Stimulated activated CD4-positive, alpha-beta T cell treated with anti-CD3 and anti-CD28 coated beads, TNF-alpha, amount 100 ng/mL, for 4 hours (primary cell): ENCODE results near the gene PRDM16.

Source experiments
- DNase-seq, 3 experiments: peaks; one replicate each; pipeline ENCODE4 v3.0.0-alpha.2; 2020; ENCODE audit warnings: low read depth in 3 of 3

PRDM16 gene

DNA sequence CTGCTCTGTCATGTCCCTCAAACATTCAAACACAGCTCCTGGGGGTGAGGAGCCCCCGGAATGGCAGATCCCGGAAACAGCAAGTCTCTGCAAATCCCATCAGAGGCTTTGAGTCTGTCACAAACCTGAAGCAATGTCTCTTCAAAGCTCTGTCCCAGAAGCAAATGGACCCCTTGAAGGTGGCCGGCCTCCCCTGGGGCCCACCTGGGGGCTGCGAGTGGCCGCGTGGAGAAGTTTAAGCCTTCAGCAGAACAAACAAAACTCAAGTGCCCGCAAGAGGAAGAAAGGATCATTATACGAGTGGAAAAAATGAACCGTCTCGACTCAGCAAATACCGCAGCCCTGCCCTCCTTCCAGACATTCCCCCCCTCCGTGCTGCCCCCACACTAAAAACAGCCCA lies 53.3 kb downstream of the PRDM16 start:
- no peak for DNase-seq

DNA sequence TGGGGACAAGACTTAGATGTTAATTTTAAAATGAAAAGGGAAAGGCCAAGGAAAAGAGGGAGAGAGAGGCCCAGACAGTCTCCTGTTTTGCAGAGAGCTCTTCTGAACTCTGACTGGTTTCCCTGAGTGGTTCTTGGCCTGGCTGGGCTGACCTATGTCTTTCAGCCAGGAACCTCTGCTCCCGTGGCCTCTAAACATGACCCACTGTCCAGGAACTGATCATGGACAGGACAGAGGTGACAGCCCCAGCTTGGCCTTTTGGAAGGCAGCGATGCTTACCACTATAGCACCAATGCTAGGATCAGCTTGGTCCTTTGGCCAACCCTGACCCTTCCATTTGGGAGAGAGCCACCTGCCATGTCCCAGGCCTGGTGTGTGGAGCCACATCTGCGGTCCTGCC lies 55.2 kb downstream of the PRDM16 start:
- DNase-seq = no peak

DNA sequence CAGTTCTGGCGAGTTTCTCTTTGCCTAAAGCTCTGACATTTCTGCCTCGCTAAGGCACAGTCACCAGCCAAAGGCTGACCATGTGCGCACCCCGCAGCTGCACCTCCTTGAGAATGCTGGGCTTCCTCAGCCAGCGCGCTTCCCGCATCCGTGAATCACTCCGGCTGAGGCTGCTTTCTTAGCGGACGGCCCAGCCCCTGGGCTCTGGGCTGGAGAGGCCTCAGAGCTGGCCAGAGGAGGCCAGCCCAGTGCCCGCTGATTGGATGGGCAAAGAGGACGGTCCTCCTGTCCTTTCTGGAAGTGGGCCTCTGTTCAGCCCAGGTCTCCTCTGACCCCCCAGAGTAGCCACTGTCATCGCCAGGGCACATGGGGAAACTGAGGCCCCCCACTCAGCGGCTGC lies 56.1 kb downstream of the PRDM16 start:
- DNase-seq = no peak

DNA sequence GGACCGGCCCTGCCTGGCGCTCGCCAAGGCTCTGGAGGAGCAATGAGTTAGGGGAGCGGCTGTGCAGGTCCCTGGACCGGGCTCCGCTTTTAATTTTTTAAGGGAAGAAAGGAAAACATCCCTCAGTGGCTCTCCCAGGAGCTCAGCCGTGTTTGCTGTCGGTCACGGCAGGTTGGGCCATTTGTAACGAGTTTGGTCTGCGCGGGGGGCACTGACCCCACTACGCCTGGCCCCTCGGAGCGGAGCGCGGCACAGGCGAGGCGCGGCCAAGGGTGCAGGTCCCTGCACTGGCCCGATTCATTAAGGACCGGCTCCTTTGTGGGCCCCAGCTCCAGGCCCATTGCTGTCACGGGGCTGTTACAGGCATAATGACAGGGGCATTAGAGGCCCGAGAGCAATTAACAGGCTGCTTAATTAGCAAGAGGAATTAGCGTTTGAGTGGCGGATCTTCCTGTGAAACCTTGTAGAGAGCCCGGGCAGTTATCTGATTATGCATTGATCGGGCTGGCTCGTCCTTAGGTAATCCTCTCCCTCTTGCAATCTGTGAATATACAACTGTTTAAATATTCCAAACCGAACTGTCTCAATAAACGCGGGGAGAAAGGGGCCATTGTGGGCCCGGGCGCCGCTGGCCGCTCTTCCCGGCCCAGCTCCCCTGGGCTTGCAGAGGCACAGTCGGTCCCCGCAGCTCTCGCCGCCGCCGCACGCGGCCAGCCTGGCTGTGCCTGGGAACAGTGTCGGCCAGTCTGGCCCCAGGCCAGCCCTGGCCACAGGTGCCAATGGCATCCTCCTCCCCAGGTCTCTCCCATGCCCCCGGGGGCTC lies 56.8 kb downstream of the PRDM16 start:
- DNase-seq = no peak

DNA sequence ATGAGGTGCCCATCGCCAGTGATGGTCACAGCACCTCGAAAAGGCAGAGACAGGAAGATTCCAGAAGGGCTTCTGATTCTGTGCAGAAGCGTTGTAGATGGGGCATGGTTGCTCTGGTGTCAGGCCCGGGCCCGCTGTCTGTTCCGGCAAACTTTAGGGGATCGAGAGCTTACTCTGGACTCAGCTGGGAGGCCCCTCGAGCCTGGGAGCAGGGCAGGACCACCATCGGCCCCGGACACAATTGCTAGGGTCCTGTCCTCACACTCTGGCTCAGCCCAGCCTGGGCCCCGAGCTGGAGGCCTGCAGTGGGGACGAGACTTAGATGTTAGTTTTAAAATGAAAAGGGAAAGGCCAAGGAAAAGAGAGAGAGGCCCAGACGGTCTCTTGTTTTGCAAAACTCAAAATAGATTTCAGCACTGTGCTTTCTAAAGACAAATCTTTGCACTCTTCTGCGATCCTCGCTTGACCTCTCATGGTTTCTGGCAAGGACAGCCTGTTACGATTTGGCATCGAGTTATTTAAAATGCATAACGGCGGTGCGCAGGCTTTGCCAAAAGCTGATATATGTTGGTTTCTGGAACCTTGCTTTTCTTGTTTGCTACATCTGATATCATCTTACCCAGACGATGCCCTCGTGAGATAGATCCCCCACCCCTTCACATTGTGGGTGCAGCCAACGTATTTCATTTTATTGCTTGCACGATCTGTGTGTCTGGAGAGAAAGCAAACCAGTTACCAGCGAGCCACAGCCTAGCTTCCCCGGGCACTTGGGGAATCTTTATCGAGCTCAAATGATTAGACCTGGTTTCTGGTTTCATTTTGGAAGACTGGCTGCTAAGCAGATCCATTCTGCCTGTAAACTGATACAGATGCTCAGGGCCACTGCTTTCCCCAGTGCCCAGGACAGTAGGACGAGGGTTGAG lies 58.0 kb downstream of the PRDM16 start:
- DNase-seq = no peak

DNA sequence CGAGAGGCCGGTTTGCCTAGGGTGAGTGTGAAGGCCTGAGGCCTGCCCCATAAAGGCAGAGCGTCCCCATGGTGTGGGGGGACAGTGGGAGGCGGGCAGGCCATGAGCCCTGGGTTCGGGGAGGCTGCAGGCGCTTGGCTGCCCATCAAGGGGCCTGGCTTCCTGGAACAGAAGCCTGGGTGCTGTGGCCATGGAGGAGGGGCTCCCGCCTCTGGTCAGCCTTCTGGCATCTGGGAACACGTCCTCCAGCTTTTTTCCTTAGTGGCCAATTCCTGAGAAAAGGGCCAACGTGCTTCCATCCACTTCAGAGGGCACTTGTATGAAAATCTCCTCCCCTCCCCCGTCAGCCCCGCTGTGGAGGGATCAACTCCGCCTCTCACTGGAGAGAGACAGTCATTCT lies 58.7 kb downstream of the PRDM16 start:
- DNase-seq = no peak

DNA sequence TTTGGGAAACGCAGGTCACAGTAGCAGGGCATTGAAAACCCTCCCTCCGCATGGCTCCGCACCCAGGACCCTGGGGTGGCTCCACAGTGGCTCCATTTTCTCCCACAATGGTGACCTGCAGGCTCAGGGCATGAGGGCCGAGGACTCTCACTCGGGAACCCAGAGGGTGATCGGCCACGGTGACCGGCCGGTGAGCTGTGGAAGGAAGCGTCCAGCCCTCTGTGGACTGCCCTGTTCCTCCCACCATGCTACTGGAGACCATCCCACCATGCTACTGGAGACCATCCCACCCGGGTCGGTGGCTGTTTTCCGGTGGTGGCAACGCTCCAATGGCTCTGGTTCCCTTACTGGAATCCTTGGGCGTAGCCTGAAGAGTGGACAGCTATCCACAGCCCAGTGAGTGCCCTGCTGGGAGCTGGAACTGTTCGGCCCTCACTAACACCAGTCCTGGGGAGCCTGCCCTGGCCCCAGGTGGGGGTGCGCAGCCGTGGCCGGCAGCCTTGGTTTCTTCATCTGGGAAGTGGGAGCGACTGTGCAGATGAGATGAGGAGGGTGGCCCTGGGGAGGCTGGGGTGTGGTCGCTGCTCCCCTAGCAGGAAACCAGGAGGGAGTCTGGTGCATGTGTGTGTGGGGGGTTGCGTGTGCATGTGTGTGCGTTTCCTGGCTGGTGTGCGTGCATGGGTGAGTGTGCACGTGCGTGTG lies 59.6 kb downstream of the PRDM16 start:
- DNase-seq = no peak

DNA sequence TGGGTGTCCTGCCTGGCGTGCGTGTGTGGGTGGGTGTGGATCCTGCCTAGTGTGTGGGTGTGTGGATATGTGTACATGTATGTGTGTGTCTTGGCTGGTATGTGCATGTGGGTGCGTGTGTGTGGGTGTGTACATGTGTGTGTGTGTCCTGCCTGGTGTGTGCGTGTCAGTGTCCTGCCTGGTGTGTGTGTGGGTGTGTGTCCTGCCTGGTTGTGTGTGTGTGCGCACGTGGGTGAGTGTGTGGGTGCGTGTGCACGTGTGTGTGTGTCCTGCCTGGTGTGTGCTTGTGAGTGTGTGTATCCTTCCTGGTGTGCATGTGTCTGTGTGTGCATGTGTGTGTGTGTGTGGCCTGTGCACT lies 60.1 kb downstream of the PRDM16 start:
- DNase-seq = no peak

DNA sequence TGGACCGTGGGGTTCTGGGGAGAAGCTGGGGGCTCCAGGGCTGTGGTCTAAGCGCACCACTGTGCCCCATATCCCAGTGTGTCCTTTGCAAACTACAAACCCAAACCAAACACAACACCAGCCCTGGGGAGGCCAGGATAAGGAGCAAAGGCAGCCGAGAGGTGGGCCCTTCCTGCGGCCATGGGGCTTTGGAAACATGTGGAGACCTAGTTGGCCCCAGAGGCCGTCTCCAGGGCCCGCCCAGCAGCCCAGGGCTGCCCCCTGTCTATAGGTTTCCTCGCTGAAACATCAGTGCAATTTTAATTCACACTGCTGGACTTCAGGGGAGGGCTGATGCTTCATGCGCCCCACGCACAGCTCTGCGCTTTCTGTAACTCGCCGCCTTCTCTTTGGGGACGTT lies 61.3 kb downstream of the PRDM16 start:
- DNase-seq = no peak

DNA sequence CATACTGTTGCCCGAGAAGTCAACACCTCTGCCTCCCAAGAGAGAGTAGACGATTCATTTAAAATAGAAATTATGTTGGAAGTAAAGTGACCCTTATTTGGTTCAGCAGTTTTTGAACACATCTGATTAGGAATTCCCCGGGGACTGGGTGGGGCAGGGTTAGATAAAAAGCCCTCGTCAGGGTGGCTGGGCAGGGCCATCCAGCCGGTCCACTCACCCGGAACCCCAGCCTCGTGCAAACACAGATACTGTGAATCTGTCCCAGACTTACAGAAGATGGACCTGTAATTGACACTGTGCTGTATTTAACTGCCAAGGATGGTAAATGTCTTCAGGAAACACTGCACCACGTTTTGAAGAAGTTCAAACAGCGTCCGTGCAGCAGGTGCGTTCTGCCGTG lies 63.7 kb downstream of the PRDM16 start:
- no peak for DNase-seq

DNA sequence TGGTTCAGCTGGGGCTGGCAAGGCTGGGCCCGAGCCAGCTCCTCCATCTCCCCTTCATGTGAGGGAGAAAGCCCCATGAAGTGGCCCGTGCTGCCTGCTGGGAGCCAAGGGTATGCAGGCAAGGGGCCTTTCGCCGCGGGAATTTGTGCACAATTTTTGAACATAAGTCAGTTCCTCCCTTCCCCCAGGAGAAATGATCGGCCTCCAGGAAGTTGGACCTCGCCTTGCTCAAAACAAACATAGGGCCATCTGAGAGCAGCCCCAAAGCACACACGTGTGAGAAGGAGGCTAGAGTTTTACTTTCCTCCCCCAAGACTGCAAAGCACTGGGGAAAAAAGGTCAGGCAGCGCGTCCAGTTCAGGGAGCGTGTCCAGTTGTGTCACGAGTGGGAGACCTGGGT lies 64.7 kb downstream of the PRDM16 start:
- no peak for DNase-seq

DNA sequence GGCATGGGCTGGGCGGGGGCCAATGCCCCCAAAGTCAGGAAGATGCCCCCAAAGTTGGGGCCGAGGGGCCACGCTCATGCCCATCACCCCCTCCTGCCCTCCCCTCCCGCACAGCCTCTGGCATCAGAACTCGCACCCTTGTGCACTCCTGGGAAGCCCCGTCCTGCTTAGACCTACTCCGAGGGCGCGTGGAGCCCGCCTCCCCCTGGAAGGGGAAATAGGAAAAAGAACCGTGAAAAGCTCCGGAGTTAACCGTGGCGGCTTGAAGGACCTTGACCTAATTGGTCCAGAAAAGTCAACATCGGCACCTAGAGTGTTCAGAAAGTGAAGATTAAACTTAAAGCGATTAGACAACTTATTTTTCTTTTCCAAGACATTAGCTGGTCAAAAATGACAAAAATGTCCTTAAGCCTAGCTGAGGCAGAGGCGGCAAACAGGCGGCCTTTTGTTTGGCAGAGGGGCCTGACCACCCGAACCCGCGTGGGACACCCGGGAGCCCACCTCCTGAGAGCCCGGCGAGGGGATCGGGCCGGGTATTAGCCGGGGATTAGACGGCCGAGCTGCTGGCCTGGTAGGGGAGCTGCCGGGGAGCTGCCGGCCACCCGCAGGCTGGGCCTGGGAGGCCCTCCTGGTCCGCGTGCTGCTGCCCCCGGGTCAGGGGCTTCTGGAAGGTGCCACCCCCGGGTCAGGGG lies 65.5 kb downstream of the PRDM16 start:
- no peak for DNase-seq

DNA sequence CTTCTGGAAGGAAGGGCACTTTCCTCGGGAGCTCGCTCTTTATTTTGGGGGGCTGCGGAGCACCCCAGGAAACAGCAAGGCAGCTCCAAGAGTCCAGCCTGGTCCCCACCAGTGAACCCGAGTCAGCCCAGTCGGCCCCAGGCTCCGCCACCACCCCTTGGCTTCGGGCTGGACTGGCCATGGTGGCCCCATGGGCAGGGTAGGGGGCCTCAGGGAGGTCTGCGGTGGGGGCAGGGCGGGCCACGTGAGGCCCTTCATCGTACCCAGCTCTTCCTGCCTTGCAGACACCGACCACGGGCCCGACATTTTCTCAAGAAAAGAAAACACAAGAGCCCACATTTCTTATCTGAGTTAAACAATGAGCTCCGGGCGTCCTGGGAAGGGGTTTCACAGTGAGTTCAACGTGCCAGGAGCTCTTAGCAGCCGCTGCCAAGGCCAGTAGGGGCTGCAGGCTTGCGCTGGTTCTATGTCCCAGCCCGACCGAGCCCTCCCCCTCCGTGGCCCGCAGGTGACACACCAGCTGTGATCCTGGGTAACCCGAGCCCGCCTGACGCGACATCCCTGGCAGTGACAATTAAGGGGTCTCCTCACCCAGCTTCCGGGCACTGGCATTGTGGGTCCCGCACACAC lies 66.2 kb downstream of the PRDM16 start:
- DNase-seq = no peak

DNA sequence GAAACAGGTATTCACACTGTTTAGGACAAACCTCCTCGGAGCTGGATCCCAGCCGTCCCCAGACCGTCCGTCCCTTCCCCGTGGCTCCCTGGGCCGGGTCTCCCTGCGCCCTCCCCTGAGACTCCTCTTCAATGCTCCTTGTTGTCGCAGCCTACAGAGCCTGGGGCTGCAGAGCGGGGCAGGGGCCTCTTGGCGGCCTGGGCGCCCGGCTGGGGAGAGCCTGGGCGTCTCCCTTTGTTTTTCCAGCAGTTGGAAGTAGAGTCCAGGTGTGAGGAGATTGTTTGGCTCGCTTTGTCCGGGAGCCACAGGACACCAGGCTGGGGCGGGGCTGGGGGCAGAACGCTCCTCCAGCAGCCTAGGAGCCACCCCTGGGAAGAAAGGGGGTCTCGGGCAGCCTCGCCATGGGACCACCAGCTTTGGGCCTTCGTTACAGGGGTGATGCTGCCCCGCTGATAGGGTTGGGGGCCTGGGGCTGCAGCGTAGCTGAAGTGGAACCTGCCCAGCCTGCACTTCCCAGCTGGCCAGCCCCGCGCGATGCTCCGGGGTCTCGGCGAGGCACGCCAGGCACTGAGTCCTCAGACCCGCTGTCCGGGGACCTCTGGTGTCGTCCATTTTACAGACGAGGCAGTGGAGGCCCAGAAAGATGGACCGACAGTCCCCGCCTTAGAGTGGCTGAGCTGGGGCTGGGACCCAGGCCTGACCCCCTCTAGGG lies 66.9 kb downstream of the PRDM16 start:
- DNase-seq = no peak

DNA sequence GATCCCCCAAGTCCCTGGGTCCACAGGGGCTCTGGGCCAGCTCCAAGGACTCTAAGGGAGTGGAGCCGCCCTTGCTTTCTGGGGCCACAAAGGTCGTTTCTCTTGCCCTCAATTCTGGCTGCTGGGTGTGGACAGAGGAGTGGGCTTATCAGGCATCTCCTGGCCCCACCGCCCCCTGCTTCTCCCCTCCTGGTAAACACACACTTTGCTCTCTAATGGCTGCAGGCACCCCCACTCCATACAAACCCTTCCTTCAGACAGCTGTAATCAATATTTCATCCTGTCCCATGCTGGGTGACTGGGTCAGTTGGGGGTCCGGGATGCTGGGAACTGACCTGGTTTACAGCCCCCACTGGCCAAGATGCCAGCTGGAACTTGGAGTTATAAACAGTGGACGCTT lies 67.5 kb downstream of the PRDM16 start:
- DNase-seq = no peak

DNA sequence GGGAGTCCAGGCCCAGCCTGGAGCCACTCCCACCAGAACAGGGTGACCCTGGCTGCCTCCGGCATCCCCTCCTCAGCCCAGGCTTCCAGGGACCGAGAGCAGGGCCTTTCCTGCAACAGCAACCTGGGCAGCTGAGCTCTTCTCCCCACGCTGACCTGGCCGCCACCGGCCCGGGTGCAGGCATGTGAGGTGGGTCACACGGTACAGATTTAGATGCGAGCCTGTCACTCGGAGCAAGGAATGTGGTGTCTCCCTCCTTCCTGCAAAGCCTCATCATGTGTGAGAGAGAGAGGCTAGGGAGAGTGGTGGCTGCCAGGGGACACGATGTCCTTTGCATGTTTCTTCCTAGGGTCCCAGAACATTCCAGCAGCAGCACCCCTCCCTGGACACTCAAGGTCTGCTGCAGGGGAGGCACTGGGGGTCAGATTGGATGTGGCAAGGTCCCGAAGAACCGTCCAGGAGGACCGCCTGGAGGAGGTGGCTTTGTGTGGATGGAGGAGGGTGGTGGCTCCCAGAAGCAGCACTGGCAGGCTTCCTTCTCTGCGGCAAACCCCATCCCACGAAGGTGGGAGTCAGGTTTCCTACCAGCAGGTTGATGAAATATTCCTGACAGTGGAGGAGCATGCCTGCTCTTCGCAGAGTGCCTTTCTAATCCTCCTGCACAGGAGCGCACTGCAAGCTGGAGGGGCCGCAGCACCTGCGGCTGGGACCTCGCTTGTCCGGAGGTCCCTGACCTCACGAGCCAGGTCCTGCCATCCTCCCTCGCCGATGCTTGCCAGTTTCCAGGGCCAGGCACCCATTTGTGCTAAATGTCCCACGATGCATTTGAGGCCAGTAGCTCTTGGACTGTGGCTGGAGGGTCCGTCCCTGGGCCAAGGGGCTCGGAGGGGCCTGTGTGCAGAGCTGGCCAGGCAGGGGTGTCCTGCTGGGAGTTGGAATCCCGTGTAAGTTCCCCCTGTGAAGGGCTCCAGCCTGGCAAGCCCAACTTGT lies 68.4 kb downstream of the PRDM16 start:
- no peak for DNase-seq

DNA sequence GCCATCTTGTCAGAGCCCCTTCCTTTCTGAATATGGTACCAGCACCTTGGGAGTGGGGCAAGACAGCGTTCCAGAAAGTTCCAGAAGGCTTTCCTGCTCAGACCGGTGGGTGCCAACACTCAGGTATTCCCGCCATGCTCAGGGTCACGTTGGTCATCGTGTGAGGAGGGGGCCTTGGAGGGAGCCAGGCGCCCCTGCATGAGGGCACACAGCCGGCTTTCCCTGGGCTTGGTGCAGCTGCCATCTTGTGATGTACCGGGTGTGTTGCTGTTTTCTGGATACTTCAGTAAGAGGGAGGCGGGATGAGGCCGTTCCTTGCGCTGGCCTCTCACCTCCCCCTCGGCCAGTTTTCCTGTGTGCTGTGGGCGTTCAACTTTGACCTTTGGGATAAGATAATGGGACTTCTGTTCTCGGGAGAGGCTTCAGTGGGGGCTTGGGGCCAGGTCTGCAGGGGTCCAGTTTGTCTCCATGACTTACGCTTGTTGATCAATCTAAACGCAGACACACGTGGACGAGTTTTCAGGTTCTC lies 69.7 kb downstream of the PRDM16 start:
- no peak for DNase-seq

DNA sequence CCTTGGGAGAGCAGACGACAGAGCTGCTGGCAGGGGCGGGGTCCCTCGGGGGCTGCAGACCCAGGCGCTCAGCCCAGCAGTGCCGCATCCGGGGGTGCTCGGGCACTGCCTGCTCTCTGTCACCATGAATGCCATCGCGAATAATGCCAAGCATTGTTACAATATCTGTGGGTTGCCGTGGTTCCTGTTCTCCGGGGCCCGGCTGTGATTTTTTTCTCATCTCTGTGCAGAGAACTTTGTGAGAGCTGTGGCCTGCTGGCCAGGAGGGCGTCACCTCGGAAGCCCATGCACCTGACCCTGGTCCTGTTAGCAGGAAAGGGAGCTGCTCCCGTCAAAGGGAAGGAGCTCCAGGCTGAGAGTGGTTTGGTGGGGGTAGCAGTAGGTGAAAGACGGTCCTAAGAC lies 70.4 kb downstream of the PRDM16 start:
- DNase-seq = no peak

DNA sequence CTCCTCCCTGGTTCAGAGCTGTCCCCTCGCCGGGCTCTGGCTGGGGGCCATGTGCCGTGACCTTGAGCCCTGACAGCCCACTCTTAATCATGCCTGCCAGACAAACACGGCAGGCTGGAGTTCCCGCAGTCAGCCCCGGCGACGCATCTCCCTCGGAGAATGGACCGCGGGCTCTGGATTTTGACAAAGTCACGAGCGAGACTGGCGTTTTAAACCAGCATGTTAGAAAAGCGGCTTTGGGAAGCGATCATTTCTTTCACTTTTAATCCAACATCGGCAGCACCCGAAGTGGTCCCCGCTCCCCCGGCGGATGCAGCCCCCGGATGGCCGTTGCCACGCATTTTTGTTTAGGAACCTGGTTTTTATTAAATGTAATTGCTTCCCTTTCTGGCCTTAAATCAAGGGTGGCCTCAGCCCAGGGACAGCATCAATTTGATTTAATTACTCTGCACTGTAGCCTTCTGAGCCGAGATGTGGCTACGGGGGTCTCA lies 70.9 kb downstream of the PRDM16 start:
- DNase-seq = no peak
